Stomach (tissue), 4 donors: ENCODE measurements around the gene ARHGEF39.

Experiments
- POLR2A ChIP-seq, 4 donors: fragments of 450-650 bp; IDR thresholded peaks; one replicate each; pipeline ENCODE4 v1.6.1; 2016; ENCODE audit warnings: antibody characterized with exemption in 4 of 4, control low read depth in 2 of 4, mild to moderate bottlenecking in 1 of 4, moderate library complexity in 1 of 4
- POLR2AphosphoS5 ChIP-seq, 3 donors: sonication (generic); formaldehyde crosslinking; IDR thresholded peaks; one replicate each; pipeline ENCODE4 v1.6.1; 2016; ENCODE audit warnings: antibody characterized with exemption in 3 of 3
- TF ChIP-seq, protein P1 (sequence below), 7 experiments: fragments of 450-650 bp in 4 of 7; fragments of 200-600 bp in 3 of 7; sonication (generic) in 3 of 7; IDR thresholded peaks; one replicate each; pipeline ENCODE4 v1.5.1; 2016 to 2019; ENCODE audit warnings: antibody characterized with exemption in 7 of 7, control low read depth in 2 of 7, mild to moderate bottlenecking in 1 of 7

DNA sequence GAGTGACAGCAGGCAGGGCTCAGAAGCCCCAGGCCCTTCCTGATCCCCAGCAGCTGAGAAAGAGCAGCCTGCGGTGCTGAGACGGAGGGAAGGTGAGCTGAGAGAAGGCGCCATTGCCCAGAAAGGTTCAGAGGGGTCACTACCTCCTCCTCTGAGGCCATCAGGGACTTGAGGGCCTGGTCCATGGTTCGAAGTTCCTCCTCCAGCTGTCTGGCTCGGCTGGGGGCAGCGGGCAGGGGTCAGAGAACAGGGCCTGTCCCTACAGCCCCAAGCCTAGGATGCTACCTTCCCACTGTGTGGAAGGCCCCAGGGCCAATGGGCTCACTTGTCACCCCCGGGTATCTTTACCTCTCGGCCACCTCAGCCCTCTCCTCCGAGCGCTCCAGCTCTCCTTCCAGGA is 19.9 kb upstream of the ARHGEF39 start:
- TF ChIP-seq, protein P1, sequence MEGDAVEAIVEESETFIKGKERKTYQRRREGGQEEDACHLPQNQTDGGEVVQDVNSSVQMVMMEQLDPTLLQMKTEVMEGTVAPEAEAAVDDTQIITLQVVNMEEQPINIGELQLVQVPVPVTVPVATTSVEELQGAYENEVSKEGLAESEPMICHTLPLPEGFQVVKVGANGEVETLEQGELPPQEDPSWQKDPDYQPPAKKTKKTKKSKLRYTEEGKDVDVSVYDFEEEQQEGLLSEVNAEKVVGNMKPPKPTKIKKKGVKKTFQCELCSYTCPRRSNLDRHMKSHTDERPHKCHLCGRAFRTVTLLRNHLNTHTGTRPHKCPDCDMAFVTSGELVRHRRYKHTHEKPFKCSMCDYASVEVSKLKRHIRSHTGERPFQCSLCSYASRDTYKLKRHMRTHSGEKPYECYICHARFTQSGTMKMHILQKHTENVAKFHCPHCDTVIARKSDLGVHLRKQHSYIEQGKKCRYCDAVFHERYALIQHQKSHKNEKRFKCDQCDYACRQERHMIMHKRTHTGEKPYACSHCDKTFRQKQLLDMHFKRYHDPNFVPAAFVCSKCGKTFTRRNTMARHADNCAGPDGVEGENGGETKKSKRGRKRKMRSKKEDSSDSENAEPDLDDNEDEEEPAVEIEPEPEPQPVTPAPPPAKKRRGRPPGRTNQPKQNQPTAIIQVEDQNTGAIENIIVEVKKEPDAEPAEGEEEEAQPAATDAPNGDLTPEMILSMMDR (IDR thresholded peaks at IDR 0.05) = no peak
- no peak for TF ChIP-seq POLR2A (IDR thresholded peaks at IDR 0.05)
- TF ChIP-seq POLR2AphosphoS5 (IDR thresholded peaks at IDR 0.05) = peak in 2 of 3 donors; percentile 2 to 4
